Activated naive CD8-positive, alpha-beta T cell (primary cell): ENCODE results near the gene SYK.

Experiments used
- H3K27ac Mint-ChIP-seq: one replicate; pipeline ENCODE4 v1.8.0; 2021; ENCODE audit warnings: mixed read lengths
- H3K27me3 Mint-ChIP-seq: one replicate; pipeline ENCODE4 v1.8.0; 2021; ENCODE audit warnings: mixed read lengths
- H3K36me3 Mint-ChIP-seq: one replicate; pipeline ENCODE4 v1.8.0; 2021; ENCODE audit warnings: mixed read lengths
- H3K4me1 Mint-ChIP-seq: one replicate; pipeline ENCODE4 v1.8.0; 2021; ENCODE audit warnings: low read depth, mixed read lengths
- H3K4me3 Mint-ChIP-seq: one replicate; pipeline ENCODE4 v1.8.0; 2021; ENCODE audit warnings: mild to moderate bottlenecking, mixed read lengths
- H3K9me3 Mint-ChIP-seq: one replicate; pipeline ENCODE4 v1.8.0; 2021; ENCODE audit warnings: low read depth, mixed read lengths

SYK gene

DNA sequence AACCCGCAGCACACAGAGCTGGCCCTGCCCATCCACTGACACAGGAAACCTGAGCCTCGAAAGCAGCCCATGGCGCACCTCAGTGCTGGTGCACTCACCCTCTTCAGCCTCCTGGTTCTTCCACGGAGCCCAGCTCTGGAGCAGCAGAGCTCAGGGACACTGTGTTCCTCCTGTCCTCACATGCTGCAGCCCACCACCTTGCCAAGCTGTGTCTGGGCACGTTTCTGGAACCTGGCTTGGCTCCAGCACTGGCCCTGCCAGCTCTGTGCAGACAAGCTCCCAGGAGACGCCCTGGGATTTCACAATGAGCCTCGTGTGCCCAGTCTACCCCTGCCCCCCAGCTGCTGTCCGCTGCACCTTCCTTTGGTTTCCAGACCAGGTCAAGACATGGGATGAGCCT lies 119.5 kb downstream of the SYK start:
- no peaks in the 10 kb centered on the region for H3K9me3 Mint-ChIP-seq
- no peaks in the 10 kb centered on the region for H3K36me3 Mint-ChIP-seq
- peaks cover 7% of the 10 kb centered on the region for H3K27me3 Mint-ChIP-seq
- no peaks in the 10 kb centered on the region for H3K4me1 Mint-ChIP-seq
- no peak overlapping the region for H3K4me3 Mint-ChIP-seq
- no peak overlapping the region for H3K27ac Mint-ChIP-seq

- H3K4me3 Mint-ChIP-seq, result no peak overlapping the region
- H3K4me1 Mint-ChIP-seq, result no peaks in the 10 kb centered on the region
- peaks cover 7% of the 10 kb centered on the region for H3K27me3 Mint-ChIP-seq
- H3K9me3 Mint-ChIP-seq, result no peaks in the 10 kb centered on the region
- no peak overlapping the region for H3K27ac Mint-ChIP-seq
- H3K36me3 Mint-ChIP-seq, result no peaks in the 10 kb centered on the region
Measured at GRCh38 chr9:90921969-90922368, 120.3 kb downstream of the SYK start.

DNA sequence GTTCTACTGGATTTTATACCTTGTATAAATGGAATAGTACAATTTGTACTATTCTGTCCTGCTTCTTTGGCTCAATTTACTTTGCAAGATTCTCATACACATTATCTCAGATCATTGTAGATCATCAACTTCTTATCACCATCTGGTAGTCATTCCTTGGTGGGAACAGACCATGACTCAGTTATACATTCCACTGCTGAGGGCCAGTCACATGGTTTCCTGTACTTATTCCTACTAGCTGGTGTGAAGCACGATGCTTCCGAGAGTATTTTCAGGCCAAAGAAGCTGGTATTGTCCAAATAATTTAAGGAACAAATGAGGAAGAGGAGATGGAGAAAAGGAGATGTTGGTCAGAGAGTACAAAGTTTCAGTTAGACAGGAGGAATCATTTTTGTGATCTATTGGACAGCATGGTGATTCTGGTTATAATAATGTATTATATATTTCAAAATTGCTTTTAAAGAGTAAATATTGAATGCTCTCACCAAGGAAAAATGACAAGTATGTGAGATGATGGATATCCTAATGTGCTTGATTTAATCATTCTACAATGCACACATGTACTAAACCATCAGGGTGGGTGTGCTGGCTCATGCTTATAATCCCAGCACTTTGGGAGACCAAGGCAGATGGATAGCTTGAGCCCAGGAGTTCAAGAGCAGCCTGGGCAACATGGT lies 124.1 kb downstream of the SYK start:
- Mint-ChIP-seq H3K36me3 (no peaks in the 10 kb centered on the region), H3K9me3 (no peaks in the 10 kb centered on the region), H3K27ac (no peak overlapping the region), H3K4me3 (no peak overlapping the region), H3K27me3 (peaks cover 9% of the 10 kb centered on the region), H3K4me1 (no peaks in the 10 kb centered on the region)

DNA sequence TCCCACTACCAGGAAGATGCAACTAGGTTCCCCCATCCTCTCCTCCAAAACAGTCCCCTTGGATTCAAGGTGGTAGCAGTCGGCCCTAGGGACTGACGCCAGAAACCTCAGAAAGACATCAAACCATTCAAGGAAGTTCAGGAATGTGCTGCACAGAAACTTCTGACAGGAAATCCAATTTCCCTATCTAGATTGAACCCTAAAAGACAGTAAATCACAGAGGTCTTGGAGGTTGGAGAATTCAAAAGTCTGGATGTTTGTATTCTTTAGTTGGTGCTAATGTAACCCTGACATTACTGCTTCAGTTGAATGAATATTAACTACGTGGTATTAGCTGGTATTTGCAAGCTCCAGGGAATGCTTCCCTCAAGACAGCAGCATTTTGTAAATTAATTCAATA lies 125.3 kb downstream of the SYK start:
- no peaks in the 10 kb centered on the region for H3K36me3 Mint-ChIP-seq
- H3K4me1 Mint-ChIP-seq, result no peaks in the 10 kb centered on the region
- no peak overlapping the region for H3K27ac Mint-ChIP-seq
- peaks cover 9% of the 10 kb centered on the region for H3K27me3 Mint-ChIP-seq
- no peak overlapping the region for H3K4me3 Mint-ChIP-seq
- no peaks in the 10 kb centered on the region for H3K9me3 Mint-ChIP-seq

DNA sequence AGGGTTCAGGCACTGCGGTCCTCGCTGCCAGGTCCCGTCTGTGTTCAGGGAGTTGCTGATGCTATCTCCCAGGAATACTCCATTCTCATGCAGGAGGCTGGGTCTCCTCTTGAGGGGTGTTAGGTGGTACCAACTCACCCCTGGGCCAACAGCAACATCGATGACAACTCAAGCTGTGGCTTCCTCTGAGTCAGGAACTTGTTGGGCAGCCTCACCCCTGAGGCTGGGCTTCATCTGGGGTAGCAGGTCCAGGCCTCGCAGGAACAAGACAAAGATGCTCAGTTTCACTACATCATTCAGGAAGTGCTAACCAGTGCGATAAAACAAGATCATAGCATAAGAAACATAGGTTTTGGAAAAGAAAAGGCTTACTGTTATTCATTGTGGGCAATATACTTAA lies 125.9 kb downstream of the SYK start:
- peaks cover 9% of the 10 kb centered on the region for H3K27me3 Mint-ChIP-seq
- no peak overlapping the region for H3K27ac Mint-ChIP-seq
- no peak overlapping the region for H3K4me3 Mint-ChIP-seq
- no peaks in the 10 kb centered on the region for H3K4me1 Mint-ChIP-seq
- no peaks in the 10 kb centered on the region for H3K36me3 Mint-ChIP-seq
- no peaks in the 10 kb centered on the region for H3K9me3 Mint-ChIP-seq

DNA sequence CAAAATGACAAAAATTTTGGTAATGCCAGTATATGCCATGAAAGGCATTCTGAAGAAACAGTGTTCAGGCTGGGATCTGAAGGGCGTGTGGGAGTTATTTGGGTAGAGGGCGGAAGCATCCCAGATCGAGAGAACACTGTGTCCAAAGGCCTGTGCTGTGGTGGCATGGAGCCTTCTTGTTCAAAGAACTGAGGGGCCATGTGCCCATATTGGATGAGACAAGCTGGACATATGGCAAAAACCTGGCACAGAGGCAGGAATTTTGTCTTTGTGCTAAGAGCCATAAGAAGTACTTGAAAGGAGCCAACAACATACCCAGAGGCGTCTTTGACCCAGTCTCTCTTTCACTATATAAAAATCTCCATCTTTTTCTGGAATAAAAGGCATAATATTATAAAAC lies 128.0 kb downstream of the SYK start:
- Mint-ChIP-seq H3K27ac (no peak overlapping the region), H3K36me3 (no peaks in the 10 kb centered on the region), H3K9me3 (no peaks in the 10 kb centered on the region), H3K27me3 (peaks cover 5% of the 10 kb centered on the region), H3K4me3 (no peak overlapping the region), H3K4me1 (no peaks in the 10 kb centered on the region)

DNA sequence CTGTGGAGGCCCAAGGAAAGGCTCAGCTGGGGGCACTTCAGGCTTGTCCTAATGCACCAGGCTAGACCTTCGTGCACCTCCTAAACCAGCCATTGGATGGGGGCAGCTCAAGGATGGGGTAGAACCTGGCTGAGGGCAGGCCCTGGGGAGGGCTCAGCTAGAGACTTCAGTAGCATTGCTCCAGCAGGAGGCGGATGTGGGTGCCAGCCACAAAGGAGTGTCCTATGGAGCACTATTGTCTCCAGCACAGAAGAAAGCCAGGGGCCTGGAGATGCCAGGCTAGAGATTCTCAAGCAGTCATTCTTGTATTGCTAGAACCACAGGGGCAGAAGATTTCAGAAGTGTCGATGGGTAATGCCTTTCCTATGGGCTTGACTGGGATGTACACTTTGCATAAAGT lies 131.8 kb downstream of the SYK start:
- Mint-ChIP-seq H3K9me3 (no peaks in the 10 kb centered on the region), H3K4me1 (peaks cover 3% of the 10 kb centered on the region), H3K36me3 (no peaks in the 10 kb centered on the region), H3K27ac (no peak overlapping the region), H3K4me3 (no peak overlapping the region), H3K27me3 (no peaks in the 10 kb centered on the region)

DNA sequence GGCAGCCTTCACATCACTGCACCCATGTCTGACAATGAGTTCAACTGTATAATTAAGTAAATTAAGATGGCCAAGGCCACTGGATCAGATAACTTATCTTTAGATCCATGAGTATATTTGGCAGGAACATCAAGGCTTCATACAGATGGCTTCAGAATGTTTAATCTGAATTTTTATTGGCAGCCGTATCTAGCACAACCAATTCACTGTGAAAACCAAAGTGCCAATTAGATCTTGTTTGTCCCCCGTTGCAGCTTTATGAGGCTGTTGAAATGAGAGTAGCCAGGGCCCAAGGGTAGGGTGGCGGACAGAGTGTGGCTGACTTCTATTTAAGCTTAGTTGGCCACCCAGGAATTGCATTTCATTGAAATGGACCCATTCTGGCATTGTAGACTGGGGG lies 137.7 kb downstream of the SYK start:
- Mint-ChIP-seq H3K27ac (no peak overlapping the region), H3K4me3 (no peak overlapping the region), H3K36me3 (no peaks in the 10 kb centered on the region), H3K4me1 (peaks cover 3% of the 10 kb centered on the region), H3K9me3 (no peaks in the 10 kb centered on the region), H3K27me3 (peaks cover 3% of the 10 kb centered on the region)

- H3K4me1 Mint-ChIP-seq, result peaks cover 1% of the 10 kb centered on the region
- H3K4me3 Mint-ChIP-seq, result no peak overlapping the region
- peaks cover 3% of the 10 kb centered on the region for H3K27me3 Mint-ChIP-seq
- no peaks in the 10 kb centered on the region for H3K36me3 Mint-ChIP-seq
- no peak overlapping the region for H3K27ac Mint-ChIP-seq
- no peaks in the 10 kb centered on the region for H3K9me3 Mint-ChIP-seq
Measured at GRCh38 chr9:90940280-90940679, 138.7 kb downstream of the SYK start.

GRCh38 chr9:90941661-90942060 lies 140.0 kb downstream of the SYK start:
- Mint-ChIP-seq H3K4me1 (no peaks in the 10 kb centered on the region), H3K9me3 (no peaks in the 10 kb centered on the region), H3K27me3 (peaks cover 3% of the 10 kb centered on the region), H3K27ac (no peak overlapping the region), H3K36me3 (no peaks in the 10 kb centered on the region), H3K4me3 (no peak overlapping the region)

- H3K27me3 Mint-ChIP-seq, result peaks cover 8% of the 10 kb centered on the region
- H3K4me1 Mint-ChIP-seq, result no peaks in the 10 kb centered on the region
- no peak overlapping the region for H3K27ac Mint-ChIP-seq
- no peak overlapping the region for H3K4me3 Mint-ChIP-seq
- H3K9me3 Mint-ChIP-seq, result no peaks in the 10 kb centered on the region
- no peaks in the 10 kb centered on the region for H3K36me3 Mint-ChIP-seq
Measured at GRCh38 chr9:90942555-90942954, 140.9 kb downstream of the SYK start.

DNA sequence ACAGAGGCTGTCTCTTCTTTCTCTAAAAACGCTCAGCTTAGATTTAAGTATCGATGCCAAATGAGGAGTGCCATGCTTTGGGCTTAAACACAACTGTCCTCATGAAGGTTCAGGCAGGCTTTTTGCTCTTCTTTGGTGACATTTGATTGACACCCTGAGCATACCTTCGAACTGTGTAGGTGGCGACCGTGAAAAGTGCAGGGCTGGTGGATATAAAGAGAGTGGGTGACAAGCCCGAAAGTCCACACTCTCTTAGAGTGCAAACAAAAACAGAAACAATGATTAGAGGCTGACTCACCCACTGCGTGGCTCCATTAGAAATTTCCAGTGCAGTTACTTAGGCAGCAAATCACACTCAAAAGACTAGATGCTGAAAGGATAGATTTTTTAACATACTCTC lies 141.7 kb downstream of the SYK start:
- Mint-ChIP-seq H3K36me3 (no peaks in the 10 kb centered on the region), H3K9me3 (no peaks in the 10 kb centered on the region), H3K27ac (no peak overlapping the region), H3K4me1 (no peaks in the 10 kb centered on the region), H3K4me3 (no peak overlapping the region), H3K27me3 (peaks cover 8% of the 10 kb centered on the region)

DNA sequence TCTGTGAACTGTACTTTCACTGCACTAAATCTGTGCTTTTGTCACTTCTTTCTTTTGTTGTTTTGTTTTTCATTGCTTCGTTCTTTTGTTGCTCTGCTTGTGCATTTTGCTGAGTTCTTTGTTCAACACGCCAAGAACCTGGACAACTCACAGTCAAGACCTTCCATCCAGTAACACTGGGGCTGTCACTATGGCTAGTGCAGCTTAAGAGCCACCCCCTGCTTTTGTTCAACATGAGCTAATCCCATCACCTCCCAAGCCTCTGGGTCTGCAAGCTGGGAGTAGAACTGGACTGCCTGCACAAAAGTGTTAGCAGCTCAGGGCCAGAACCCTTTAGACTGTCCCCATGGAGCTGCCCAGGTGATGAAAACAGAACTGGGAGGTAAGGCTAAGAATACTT lies 143.7 kb downstream of the SYK start:
- H3K36me3 Mint-ChIP-seq, result no peaks in the 10 kb centered on the region
- H3K9me3 Mint-ChIP-seq, result no peaks in the 10 kb centered on the region
- peaks cover 8% of the 10 kb centered on the region for H3K27me3 Mint-ChIP-seq
- H3K27ac Mint-ChIP-seq, result no peak overlapping the region
- H3K4me3 Mint-ChIP-seq, result no peak overlapping the region
- H3K4me1 Mint-ChIP-seq, result no peaks in the 10 kb centered on the region

DNA sequence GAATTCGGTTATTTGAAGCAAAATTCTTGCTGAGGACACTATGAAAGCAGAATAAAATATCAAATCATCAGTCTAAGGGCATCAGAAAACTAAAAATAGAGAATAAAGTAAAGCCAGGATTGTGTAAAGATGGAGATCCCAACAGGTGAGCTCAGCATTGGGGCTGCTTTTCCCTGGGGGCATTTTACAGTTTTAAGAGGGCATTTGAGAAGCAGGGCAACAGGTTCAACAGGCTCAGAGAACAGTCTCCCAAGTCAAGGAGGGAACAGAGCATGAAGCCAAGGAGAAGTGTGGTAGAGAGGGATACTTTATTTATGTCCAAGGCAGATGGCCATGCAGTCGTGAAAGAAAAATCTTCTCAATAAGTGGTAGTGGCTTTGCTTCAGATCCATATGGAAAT lies 145.4 kb downstream of the SYK start:
- no peak overlapping the region for H3K4me3 Mint-ChIP-seq
- no peak overlapping the region for H3K27ac Mint-ChIP-seq
- no peaks in the 10 kb centered on the region for H3K36me3 Mint-ChIP-seq
- no peaks in the 10 kb centered on the region for H3K9me3 Mint-ChIP-seq
- H3K27me3 Mint-ChIP-seq, result peaks cover 9% of the 10 kb centered on the region
- H3K4me1 Mint-ChIP-seq, result no peaks in the 10 kb centered on the region
